Tibial nerve (tissue), 4 donors: Measurements from ENCODE around the gene SLC40A1. TPM values are rescaled to one million over a fixed set of nuclear protein-coding genes. Genes with fewer than 3 reads are reported as not detected.

ENCODE experiments used
- DNase-seq, 2 donors: peaks; one replicate each; pipeline ENCODE4 v3.0.0-alpha.2; 2019; ENCODE audit warnings: low spot score in 2 of 2
- H3K27ac ChIP-seq, 4 donors: fragments of 200-600 bp; sonication (generic) in 3 of 4; one replicate each; pipeline ENCODE4 v1.5.1; 2017 to 2019; ENCODE audit warnings: mild to moderate bottlenecking in 1 of 4
- H3K27me3 ChIP-seq, 2 donors: fragments of 200-600 bp; sonication (generic) in 1 of 2; one replicate each; pipeline versions ENCODE4 v1.5.1 to v1.6.0; 2017 to 2019
- H3K36me3 ChIP-seq, 3 donors: fragments of 200-600 bp; sonication (generic); one replicate each; pipeline ENCODE4 v1.5.1; 2018 to 2019
- H3K4me1 ChIP-seq, 4 donors: fragments of 200-600 bp; sonication (generic) in 3 of 4; one replicate each; pipeline ENCODE4 v1.5.1; 2017 to 2019
- H3K4me3 ChIP-seq, 4 donors: fragments of 200-600 bp; sonication (generic) in 3 of 4; one replicate each; pipeline ENCODE4 v1.5.1; 2017 to 2019; ENCODE audit warnings: mild to moderate bottlenecking in 1 of 4, moderate library complexity in 1 of 4
- H3K9me3 ChIP-seq, 4 donors: fragments of 200-600 bp; sonication (generic) in 3 of 4; one replicate each; pipeline ENCODE4 v1.5.1; 2017 to 2019
- EP300 ChIP-seq, 2 donors: sonication (generic); formaldehyde crosslinking; IDR thresholded peaks; one replicate each; pipeline ENCODE4 v1.6.1; 2017; ENCODE audit warnings: antibody characterized with exemption in 2 of 2, mild to moderate bottlenecking in 1 of 2
- POLR2A ChIP-seq, 2 donors: fragments of 450-650 bp; IDR thresholded peaks; one replicate each; pipeline ENCODE4 v1.6.1; 2017; ENCODE audit warnings: antibody characterized with exemption in 2 of 2, mild to moderate bottlenecking in 2 of 2, moderate library complexity in 2 of 2
- WGBS, 2 donors: methylation state at CpG; one replicate each; pipeline ENCODE4 v1.1.5; 2018; 5-methylcytosine and 5-hydroxymethylcytosine counted together
- total RNA-seq, 4 donors: library from RNA; depleted of rRNA; stranded (reverse); fragments of >200 nt; gene quantifications; one replicate each; pipeline ENCODE4 v1.1.0, GENCODE V29; 2016
- TF ChIP-seq, protein P1 (sequence below), 5 experiments: fragments of 200-600 bp in 3 of 5; fragments of 450-650 bp in 2 of 5; sonication (generic) in 3 of 5; IDR thresholded peaks; one replicate each; pipeline ENCODE4 v1.5.1; 2016 to 2019; ENCODE audit warnings: antibody characterized with exemption in 5 of 5, mild to moderate bottlenecking in 3 of 5, moderate library complexity in 2 of 5

The SLC40A1 gene
- total RNA-seq, 4 donors from 2014 or later, result 26.0 to 51.1 (median 36.0) TPM

DNA sequence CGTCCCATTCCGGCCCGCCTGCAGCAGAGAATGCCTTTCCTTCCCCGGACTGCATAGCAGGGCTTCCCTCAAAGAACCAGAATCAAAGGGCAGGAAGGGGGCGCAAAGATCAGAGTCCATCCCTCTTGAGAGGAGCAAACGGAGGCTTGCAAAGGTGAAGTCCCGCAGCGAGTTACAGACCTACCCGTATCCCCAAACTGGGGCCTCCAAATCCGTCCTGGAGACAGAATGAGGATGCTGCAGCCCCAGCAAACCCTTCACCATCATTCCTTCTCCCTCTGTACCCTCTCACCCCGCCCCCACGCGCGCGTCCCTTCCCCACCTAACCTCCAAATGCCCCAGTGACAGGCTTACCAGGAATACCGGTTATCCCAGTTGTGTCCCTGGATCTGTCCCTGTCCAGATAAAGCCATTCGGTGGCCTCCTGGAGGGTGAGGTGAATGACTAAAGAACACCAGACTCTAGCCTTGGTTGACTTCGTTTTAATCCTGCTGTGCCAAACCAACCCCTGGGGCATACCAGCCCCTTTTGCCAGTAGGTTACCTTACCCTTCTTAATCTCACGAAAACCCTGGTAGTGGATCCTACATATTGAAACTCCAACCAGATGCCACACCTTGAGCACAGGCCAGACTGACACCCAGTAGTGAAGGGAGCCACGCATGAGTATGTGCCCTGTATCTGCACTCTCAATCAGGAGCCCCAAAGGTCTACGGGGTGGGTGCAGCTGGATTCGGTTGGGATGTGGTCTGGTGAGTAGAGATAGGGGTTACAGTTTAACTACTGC is 961 bp upstream of the SLC40A1 start:
- WGBS, 2 donors, result 22 to 25% methylated on average over 21 to 22 of the region's 22 CpGs
- Histone ChIP-seq H3K9me3 (no peaks in the 10 kb centered on the region), H3K4me1 (peaks cover 0 to 42% (median 22%) of the 10 kb centered on the region in 4 donors), H3K4me3 (peak overlapping the region; percentile 47 to 73 (median 70)), H3K36me3 (no peaks in the 10 kb centered on the region), H3K27ac (peak overlapping the region; percentile 73 to 90 (median 90)), H3K27me3 (no peaks in the 10 kb centered on the region)
- TF ChIP-seq, protein P1, sequence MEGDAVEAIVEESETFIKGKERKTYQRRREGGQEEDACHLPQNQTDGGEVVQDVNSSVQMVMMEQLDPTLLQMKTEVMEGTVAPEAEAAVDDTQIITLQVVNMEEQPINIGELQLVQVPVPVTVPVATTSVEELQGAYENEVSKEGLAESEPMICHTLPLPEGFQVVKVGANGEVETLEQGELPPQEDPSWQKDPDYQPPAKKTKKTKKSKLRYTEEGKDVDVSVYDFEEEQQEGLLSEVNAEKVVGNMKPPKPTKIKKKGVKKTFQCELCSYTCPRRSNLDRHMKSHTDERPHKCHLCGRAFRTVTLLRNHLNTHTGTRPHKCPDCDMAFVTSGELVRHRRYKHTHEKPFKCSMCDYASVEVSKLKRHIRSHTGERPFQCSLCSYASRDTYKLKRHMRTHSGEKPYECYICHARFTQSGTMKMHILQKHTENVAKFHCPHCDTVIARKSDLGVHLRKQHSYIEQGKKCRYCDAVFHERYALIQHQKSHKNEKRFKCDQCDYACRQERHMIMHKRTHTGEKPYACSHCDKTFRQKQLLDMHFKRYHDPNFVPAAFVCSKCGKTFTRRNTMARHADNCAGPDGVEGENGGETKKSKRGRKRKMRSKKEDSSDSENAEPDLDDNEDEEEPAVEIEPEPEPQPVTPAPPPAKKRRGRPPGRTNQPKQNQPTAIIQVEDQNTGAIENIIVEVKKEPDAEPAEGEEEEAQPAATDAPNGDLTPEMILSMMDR (IDR thresholded peaks at IDR 0.05), result no peak
- TF ChIP-seq POLR2A (IDR thresholded peaks at IDR 0.05) (no peak), EP300 (IDR thresholded peaks at IDR 0.05) (no peak)
- DNase-seq, result no peak

DNA sequence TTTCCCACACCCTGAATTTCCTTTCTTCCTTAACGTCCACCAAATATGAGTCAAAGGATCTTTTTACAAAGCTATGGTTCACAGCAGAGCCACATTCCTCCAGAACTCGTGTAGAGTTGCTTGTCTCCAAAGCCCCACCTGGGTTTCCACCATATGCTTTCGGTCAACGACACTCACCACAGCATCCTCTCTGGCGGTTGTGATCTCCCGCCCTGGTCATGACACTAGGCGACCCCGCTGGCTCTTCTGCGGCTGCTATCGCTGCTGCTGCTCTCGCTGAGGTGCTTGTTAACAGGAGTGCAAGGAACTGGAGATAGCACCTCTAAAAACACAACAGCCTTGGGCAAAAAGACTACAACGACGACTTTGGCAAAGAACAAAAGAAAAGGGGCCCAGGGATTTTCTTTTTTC is 340 bp downstream of the SLC40A1 start:
- Histone ChIP-seq H3K4me3 (peak overlapping the region; percentile 47 to 73 (median 70)), H3K4me1 (peaks cover 0 to 55% (median 26%) of the 10 kb centered on the region in 4 donors), H3K27ac (peak overlapping the region; percentile 73 to 90 (median 90)), H3K27me3 (no peaks in the 10 kb centered on the region), H3K9me3 (no peaks in the 10 kb centered on the region), H3K36me3 (no peaks in the 10 kb centered on the region)
- 0 to 2% methylated on average over 13 of the region's 13 CpGs for WGBS, 2 donors
- no peak for DNase-seq
- TF ChIP-seq EP300 (IDR thresholded peaks at IDR 0.05) (no peak), POLR2A (IDR thresholded peaks at IDR 0.05) (no peak)
- TF ChIP-seq, protein P1 (IDR thresholded peaks at IDR 0.05), result no peak

DNA sequence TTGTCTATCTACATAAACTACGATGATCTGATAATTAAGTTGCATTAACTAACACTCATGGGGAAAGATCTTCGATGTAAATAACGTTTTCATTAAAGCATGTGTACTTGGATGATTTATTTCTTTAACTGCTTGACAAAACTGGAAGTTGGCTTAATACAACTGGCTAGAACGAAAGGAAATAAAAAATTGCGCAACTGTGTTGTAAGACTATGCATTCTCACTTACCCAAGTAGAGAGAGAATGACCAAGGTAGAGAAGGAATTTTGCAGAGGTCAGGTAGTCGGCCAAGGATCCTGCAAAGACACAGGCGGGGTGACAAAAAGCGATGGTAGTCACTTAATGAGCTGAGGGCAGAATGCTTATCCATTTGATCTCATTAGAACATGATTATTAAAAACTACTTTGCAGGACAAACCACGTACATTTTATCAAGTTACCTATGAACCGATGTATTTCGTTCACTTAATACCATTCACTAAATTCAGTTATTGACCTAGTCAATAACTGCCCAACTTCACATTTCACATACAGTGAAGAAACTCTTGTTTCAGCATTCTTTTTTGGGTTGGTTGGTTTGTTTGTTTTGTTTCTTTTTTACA is 900 bp downstream of the SLC40A1 start:
- Histone ChIP-seq H3K9me3 (no peaks in the 10 kb centered on the region), H3K4me1 (peaks cover 0 to 60% (median 26%) of the 10 kb centered on the region in 4 donors), H3K27ac (peak overlapping the region in 3 of 4 donors; percentile 90), H3K4me3 (peak overlapping the region; percentile 47 to 73 (median 70)), H3K27me3 (no peaks in the 10 kb centered on the region), H3K36me3 (peaks cover 0 to 5% (median 0%) of the 10 kb centered on the region in 3 donors)
- 37 to 53% methylated on average over 11 of the region's 11 CpGs for WGBS, 2 donors
- no peak for DNase-seq
- TF ChIP-seq EP300 (IDR thresholded peaks at IDR 0.05), result peak in 1 of 2 donors; percentile 75
- no peak for TF ChIP-seq POLR2A (IDR thresholded peaks at IDR 0.05)

DNA sequence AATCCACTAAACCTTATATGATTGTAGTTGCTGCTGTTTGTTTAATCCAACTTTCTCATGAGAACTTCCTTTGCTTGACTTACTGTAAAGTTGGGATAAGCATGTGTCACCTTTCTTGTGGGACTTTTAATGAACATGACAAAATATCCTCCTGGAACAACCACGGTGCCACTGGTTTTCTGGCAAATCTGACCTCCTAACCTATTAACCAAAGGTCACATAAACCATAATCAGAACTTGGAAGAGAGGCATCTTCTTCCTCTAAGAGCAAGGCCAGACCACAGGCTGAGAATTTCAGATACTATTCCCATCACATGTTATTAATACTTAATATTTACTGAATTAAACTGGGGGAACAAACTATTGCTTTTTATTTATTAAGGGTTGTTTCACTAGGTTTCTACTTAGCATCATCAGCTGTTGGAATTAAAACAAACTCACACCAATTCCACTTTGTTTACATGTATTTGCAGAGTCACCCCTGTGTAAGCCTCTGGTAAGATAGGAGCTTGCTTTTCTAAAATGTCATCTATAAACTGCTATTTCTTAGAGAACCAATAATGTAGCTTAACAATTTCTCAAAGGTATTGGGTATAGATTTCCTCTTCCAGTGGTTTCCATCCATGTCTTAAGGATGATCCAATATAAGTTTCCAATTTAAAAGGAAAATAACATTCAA is 2.2 kb downstream of the SLC40A1 start:
- 35 to 45% methylated on average over 1 of the region's 1 CpG for WGBS, 2 donors
- H3K4me1 ChIP-seq, result peaks cover 0 to 73% (median 26%) of the 10 kb centered on the region in 4 donors
- H3K36me3 ChIP-seq, result peaks cover 0 to 16% (median 0%) of the 10 kb centered on the region in 3 donors
- H3K4me3 ChIP-seq, result peak overlapping the region in 1 of 4 donors; percentile 73
- no peak overlapping the region for H3K27ac ChIP-seq
- no peaks in the 10 kb centered on the region for H3K9me3 ChIP-seq
- no peak for TF ChIP-seq POLR2A (IDR thresholded peaks at IDR 0.05)
- TF ChIP-seq, protein P1 (IDR thresholded peaks at IDR 0.05), result no peak
- no peak for TF ChIP-seq EP300 (IDR thresholded peaks at IDR 0.05)
- H3K27me3 ChIP-seq, result no peaks in the 10 kb centered on the region
- no peak for DNase-seq

DNA sequence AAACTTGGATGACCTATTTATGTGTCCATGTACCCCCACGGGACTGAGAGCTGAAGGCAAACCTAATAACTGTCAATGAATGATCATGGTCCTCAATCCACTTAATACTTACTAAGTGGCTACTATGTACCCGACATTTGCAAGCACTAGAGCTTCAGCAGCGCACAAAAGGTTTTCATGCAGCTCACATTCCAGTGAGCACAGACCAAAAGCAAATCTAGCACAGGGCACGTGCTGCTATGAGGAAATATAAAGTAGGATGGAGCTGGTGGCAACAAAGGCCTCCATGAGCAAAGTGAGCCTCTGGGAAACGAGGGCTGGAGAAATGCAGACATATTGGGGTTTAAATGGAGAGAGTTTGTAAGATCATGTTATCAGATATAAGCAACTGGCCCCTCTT is 3.5 kb downstream of the SLC40A1 start:
- 75 to 77% methylated on average over 5 of the region's 5 CpGs for WGBS, 2 donors
- TF ChIP-seq, protein P1 (IDR thresholded peaks at IDR 0.05), result no peak
- no peak for TF ChIP-seq POLR2A (IDR thresholded peaks at IDR 0.05)
- TF ChIP-seq EP300 (IDR thresholded peaks at IDR 0.05), result no peak
- Histone ChIP-seq H3K27me3 (no peaks in the 10 kb centered on the region), H3K27ac (peak overlapping the region in 1 of 4 donors; percentile 18), H3K4me1 (peaks cover 0 to 79% (median 26%) of the 10 kb centered on the region in 4 donors), H3K36me3 (peaks cover 0 to 29% (median 0%) of the 10 kb centered on the region in 3 donors), H3K4me3 (no peak overlapping the region), H3K9me3 (no peaks in the 10 kb centered on the region)
- no peak for DNase-seq
